Neuronal stem cell (in vitro differentiated cells): ENCODE data around the gene ATP5ME.

ENCODE experiments used
- DNase-seq: peaks from one replicate; pipeline ENCODE4 v3.0.0-alpha.2; 2013; ENCODE audit warnings: low spot score
- H2AFZ ChIP-seq: one replicate; pipeline ENCODE4 v1.6.1; 2013; ENCODE audit warnings: mild to moderate bottlenecking, low read length, inconsistent platforms
- H2AK5ac ChIP-seq: 2 replicates; pipeline ENCODE4 v1.6.1; 2013; ENCODE audit warnings: low read depth, mild to moderate bottlenecking, inconsistent platforms, low read length, moderate library complexity, mixed read lengths
- H2BK120ac ChIP-seq: 2 replicates; pipeline ENCODE4 v1.6.1; 2013; ENCODE audit warnings: low read depth, mild to moderate bottlenecking, inconsistent platforms, low read length, moderate library complexity, mixed read lengths
- H2BK12ac ChIP-seq: one replicate; pipeline ENCODE4 v1.6.1; 2013; ENCODE audit warnings: low read length, inconsistent platforms
- H2BK15ac ChIP-seq: 2 replicates; pipeline ENCODE4 v1.6.1; 2013; ENCODE audit warnings: mild to moderate bottlenecking, low read length, inconsistent platforms, mixed read lengths
- H2BK5ac ChIP-seq: one replicate; pipeline ENCODE4 v1.6.1; 2013; ENCODE audit warnings: inconsistent platforms, mild to moderate bottlenecking, low read length, moderate library complexity
- H3K14ac ChIP-seq: one replicate; pipeline ENCODE4 v1.6.1; 2013; ENCODE audit warnings: low read length, inconsistent platforms
- H3K18ac ChIP-seq: 2 replicates; pipeline ENCODE4 v1.6.1; 2013; ENCODE audit warnings: low read length, inconsistent platforms
- H3K23ac ChIP-seq: 2 replicates; pipeline ENCODE4 v1.6.1; 2013; ENCODE audit warnings: low read depth, mild to moderate bottlenecking, mixed read lengths, low read length, inconsistent platforms; ENCODE audit not compliant: poor library complexity
- H3K27ac ChIP-seq: replicated peaks from 3 replicates; pipeline ENCODE4 v1.5.1; 2013; ENCODE audit warnings: low read length, inconsistent platforms
- H3K27me3 ChIP-seq, 3 experiments: 2 replicates each; pipeline ENCODE4 v1.6.1; 2013; ENCODE audit warnings: low read length in 3 of 3, mild to moderate bottlenecking in 2 of 3, inconsistent platforms in 1 of 3, low read depth in 1 of 3, mixed read lengths in 1 of 3, moderate library complexity in 1 of 3; ENCODE audit not compliant: control insufficient read depth in 3 of 3, insufficient read depth in 3 of 3
- H3K36me3 ChIP-seq, 2 donors: replicated peaks in 1 of 2; 2 replicates each; pipeline ENCODE4 v1.6.1; 2013; ENCODE audit warnings: low read length in 2 of 2; ENCODE audit not compliant: control insufficient read depth in 2 of 2, insufficient read depth in 2 of 2
- H3K4ac ChIP-seq: 2 replicates; pipeline ENCODE4 v1.6.1; 2013; ENCODE audit warnings: inconsistent platforms, mild to moderate bottlenecking, low read length, moderate library complexity
- H3K4me1 ChIP-seq, 2 donors: 1 replicate in 1 of 2; 2 replicates in 1 of 2; pipeline ENCODE4 v1.6.1; 2013; ENCODE audit warnings: low read length in 2 of 2, low read depth in 1 of 2; ENCODE audit not compliant: control insufficient read depth in 2 of 2, insufficient read depth in 1 of 2
- H3K4me2 ChIP-seq: one replicate; pipeline ENCODE4 v1.6.1; 2013; ENCODE audit warnings: mild to moderate bottlenecking, low read length, inconsistent platforms; ENCODE audit not compliant: insufficient read depth, poor library complexity, severe bottlenecking
- H3K4me3 ChIP-seq, 2 donors: 2 replicates each; pipeline ENCODE4 v1.5.1; 2013; ENCODE audit warnings: low read length in 2 of 2, mild to moderate bottlenecking in 2 of 2, inconsistent platforms in 1 of 2, moderate library complexity in 1 of 2
- H3K79me1 ChIP-seq: one replicate; pipeline ENCODE4 v1.6.1; 2013; ENCODE audit warnings: low read depth, mild to moderate bottlenecking, inconsistent platforms, low read length, moderate library complexity
- H3K9ac ChIP-seq: one replicate; pipeline ENCODE4 v1.6.1; 2013; ENCODE audit warnings: mild to moderate bottlenecking, low read depth, low read length, inconsistent platforms; ENCODE audit not compliant: poor library complexity
- H3K9me3 ChIP-seq, 2 donors: replicated peaks in 1 of 2; 2 replicates each; pipeline versions ENCODE3 to v1.6.1; 2013; ENCODE audit warnings: low read length in 2 of 2, mild to moderate bottlenecking in 2 of 2, inconsistent platforms in 1 of 2, low read depth in 1 of 2, mixed read lengths in 1 of 2, moderate library complexity in 1 of 2; ENCODE audit not compliant: control insufficient read depth in 2 of 2, insufficient read depth in 1 of 2
- H4K8ac ChIP-seq: one replicate; pipeline ENCODE4 v1.6.1; 2013; ENCODE audit warnings: low read depth, mild to moderate bottlenecking, inconsistent platforms, low read length, moderate library complexity
- H4K91ac ChIP-seq: one replicate; pipeline ENCODE4 v1.6.1; 2013; ENCODE audit warnings: low read length, low read depth, mild to moderate bottlenecking, inconsistent platforms; ENCODE audit not compliant: poor library complexity
- WGBS, 2 donors: extraction: QIAGEN DNeasy Blood & Tissue Kit; methylation state at CpG; one replicate each; pipeline ENCODE4 v1.1.7; 2013; ENCODE audit warnings: missing lambda C conversion rate in 2 of 2, mixed read lengths in 1 of 2; ENCODE audit not compliant: insufficient read length in 2 of 2, insufficient replicate concordance in 1 of 2; ENCODE audit errors: extremely low coverage in 2 of 2; 5-methylcytosine and 5-hydroxymethylcytosine counted together

The ATP5ME gene

DNA sequence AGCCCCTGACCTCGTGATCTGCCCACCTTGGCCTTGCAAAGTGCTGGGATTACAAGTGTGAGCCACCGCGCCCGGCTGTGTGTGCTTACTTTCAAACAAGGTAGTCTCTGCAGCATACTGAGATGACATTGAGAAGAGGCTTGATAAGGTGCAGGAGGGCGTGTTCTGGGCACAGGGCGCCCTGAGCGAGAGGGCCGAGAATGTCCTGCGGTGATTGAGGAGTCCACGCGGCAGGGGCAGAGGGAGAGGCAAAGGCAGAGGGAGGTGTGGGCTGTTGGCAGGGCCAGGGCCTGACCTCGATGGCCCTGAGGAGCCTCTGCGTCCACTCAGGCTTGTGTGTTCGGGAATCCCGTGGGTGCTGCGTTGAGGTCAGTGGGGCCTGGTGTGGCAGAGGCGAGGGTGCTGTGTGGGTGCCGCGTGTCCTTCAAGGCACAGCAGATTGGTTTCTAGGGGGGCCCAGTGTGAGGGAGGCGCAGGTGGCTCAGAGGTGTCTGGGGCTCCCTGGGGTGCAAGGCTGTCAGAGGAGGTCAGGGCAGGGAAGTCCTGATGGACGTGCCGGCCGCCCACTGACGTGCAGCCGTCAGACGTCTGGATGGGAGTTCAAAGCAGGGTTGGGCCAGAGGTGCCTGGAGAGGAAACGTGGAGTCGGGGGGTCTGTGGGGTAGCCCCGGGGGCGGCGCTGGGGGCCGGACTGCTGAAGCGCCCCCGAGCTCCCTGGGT is 43.7 kb upstream of the ATP5ME start:
- no peak overlapping the region for H2AK5ac ChIP-seq
- H3K4me2 ChIP-seq, result no peak overlapping the region
- no peak overlapping the region for H4K91ac ChIP-seq
- no peak overlapping the region for H2BK12ac ChIP-seq
- peaks cover 58% of the 10 kb centered on the region for H3K79me1 ChIP-seq
- H4K8ac ChIP-seq, result no peak overlapping the region
- no peak overlapping the region for H3K14ac ChIP-seq
- H3K4ac ChIP-seq, result no peak overlapping the region
- H2BK15ac ChIP-seq, result no peak overlapping the region
- H3K27ac ChIP-seq, result no peak overlapping the region
- no peak for DNase-seq
- peak overlapping the region; percentile 65 for H3K23ac ChIP-seq
- peak overlapping the region; percentile 24 for H3K9ac ChIP-seq
- no peak overlapping the region for H3K4me3 ChIP-seq
- no peaks in the 10 kb centered on the region for H3K4me1 ChIP-seq
- no CpG with 5 or more reads among the region's 34 CpGs for WGBS, 2 donors
- H3K18ac ChIP-seq, result no peak overlapping the region
- H2BK5ac ChIP-seq, result peak overlapping the region; percentile 39
- H3K9me3 ChIP-seq, result peaks cover 5 to 6% of the 10 kb centered on the region in 2 donors
- peaks cover 17 to 55% of the 10 kb centered on the region in 2 donors for H3K36me3 ChIP-seq
- no peak overlapping the region for H2AFZ ChIP-seq
- no peak overlapping the region for H2BK120ac ChIP-seq
- no peaks in the 10 kb centered on the region for H3K27me3 ChIP-seq

- no peak overlapping the region for H2BK12ac ChIP-seq
- H3K79me1 ChIP-seq, result peaks cover 40% of the 10 kb centered on the region
- H2BK120ac ChIP-seq, result no peak overlapping the region
- no peak overlapping the region for H3K4me2 ChIP-seq
- no peak overlapping the region for H3K4ac ChIP-seq
- H2BK15ac ChIP-seq, result no peak overlapping the region
- H3K23ac ChIP-seq, result peak overlapping the region; percentile 73
- H3K9me3 ChIP-seq, result peaks cover 6 to 20% of the 10 kb centered on the region in 2 donors
- H2BK5ac ChIP-seq, result no peak overlapping the region
- H3K14ac ChIP-seq, result no peak overlapping the region
- H3K36me3 ChIP-seq, result peaks cover 14 to 47% of the 10 kb centered on the region in 2 donors
- no peak for DNase-seq
- H3K4me1 ChIP-seq, result no peaks in the 10 kb centered on the region
- H3K4me3 ChIP-seq, result no peak overlapping the region
- H4K91ac ChIP-seq, result no peak overlapping the region
- H3K9ac ChIP-seq, result no peak overlapping the region
- no CpG with 5 or more reads among the region's 18 CpGs for WGBS, 2 donors
- no peak overlapping the region for H3K27ac ChIP-seq
- H3K18ac ChIP-seq, result peak overlapping the region; percentile 11
- no peaks in the 10 kb centered on the region for H3K27me3 ChIP-seq
- H2AK5ac ChIP-seq, result no peak overlapping the region
- peak overlapping the region; percentile 43 for H4K8ac ChIP-seq
- H2AFZ ChIP-seq, result no peak overlapping the region
Observed at GRCh38 chr4:714087-714486, 40.0 kb upstream of the ATP5ME start.

DNA sequence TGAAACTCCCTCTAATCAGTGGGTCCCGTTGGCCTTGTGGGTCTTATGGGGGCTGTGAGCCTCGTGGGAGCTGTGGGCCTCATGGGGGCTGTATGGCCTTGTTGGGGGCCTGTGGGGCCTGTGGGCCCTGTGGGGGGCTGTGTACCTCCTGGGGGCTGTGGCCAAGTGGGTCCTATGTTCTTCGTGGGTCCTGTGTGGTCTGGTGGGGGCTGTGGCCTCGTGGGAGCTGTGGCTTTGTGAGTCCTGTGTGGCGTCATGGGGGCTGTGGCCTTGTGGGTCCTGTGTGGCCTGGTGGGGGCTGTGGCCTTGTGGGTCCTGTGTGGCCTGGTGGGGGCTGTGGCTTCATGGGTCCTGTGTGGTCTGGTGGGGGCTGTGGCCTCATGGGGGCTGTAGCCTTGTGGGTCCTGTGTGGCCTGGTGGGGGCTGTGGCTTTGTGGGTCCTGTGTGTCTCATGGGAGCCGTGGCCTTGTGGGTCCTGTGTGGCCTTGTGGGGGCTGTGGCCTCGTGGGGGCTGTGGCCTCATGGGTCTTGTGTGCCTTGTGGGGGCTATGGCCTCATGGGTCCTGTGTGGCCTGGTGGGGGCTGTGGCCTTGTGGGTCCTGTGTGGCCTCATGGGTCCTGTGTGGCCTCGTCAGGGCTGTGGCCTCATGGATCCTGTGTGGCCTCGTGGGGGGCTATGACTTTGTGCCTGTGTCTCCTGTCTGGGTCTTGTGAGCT is 39.0 kb upstream of the ATP5ME start:
- H4K91ac ChIP-seq, result no peak overlapping the region
- peaks cover 0 to under 1% of the 10 kb centered on the region in 2 donors for H3K4me1 ChIP-seq
- H4K8ac ChIP-seq, result no peak overlapping the region
- no peak overlapping the region for H3K4me2 ChIP-seq
- no peak overlapping the region for H3K4me3 ChIP-seq
- H2AK5ac ChIP-seq, result peak overlapping the region; percentile 34
- no CpG with 5 or more reads among the region's 9 CpGs for WGBS, 2 donors
- peaks cover 6 to 29% of the 10 kb centered on the region in 2 donors for H3K9me3 ChIP-seq
- H2AFZ ChIP-seq, result no peak overlapping the region
- H3K4ac ChIP-seq, result no peak overlapping the region
- no peak overlapping the region for H2BK15ac ChIP-seq
- no peak for DNase-seq
- H3K23ac ChIP-seq, result peak overlapping the region; percentile 48
- no peak overlapping the region for H3K9ac ChIP-seq
- H3K36me3 ChIP-seq, result peaks cover 16 to 56% of the 10 kb centered on the region in 2 donors
- no peak overlapping the region for H2BK120ac ChIP-seq
- H2BK12ac ChIP-seq, result no peak overlapping the region
- no peak overlapping the region for H3K14ac ChIP-seq
- no peak overlapping the region for H2BK5ac ChIP-seq
- H3K18ac ChIP-seq, result no peak overlapping the region
- H3K27me3 ChIP-seq, result no peaks in the 10 kb centered on the region
- no peak overlapping the region for H3K27ac ChIP-seq
- H3K79me1 ChIP-seq, result peaks cover 40% of the 10 kb centered on the region

GRCh38 chr4:712093-712492 is 38.0 kb upstream of the ATP5ME start:
- no CpG with 5 or more reads among the region's 3 CpGs for WGBS, 2 donors
- Histone ChIP-seq H2BK120ac (no peak overlapping the region), H3K27me3 (no peaks in the 10 kb centered on the region), H3K27ac (no peak overlapping the region), H2BK5ac (no peak overlapping the region), H3K4me2 (no peak overlapping the region), H3K9me3 (peaks cover 6 to 31% of the 10 kb centered on the region in 2 donors), H4K8ac (no peak overlapping the region), H3K4ac (no peak overlapping the region), H3K18ac (no peak overlapping the region), H4K91ac (no peak overlapping the region), H2AFZ (no peak overlapping the region), H3K36me3 (peaks cover 16 to 56% of the 10 kb centered on the region in 2 donors), H3K79me1 (peaks cover 36% of the 10 kb centered on the region), H3K23ac (no peak overlapping the region), H2BK12ac (no peak overlapping the region), H2AK5ac (no peak overlapping the region), H2BK15ac (no peak overlapping the region), H3K4me3 (no peak overlapping the region), H3K14ac (no peak overlapping the region), H3K9ac (no peak overlapping the region), H3K4me1 (peaks cover 2 to 4% of the 10 kb centered on the region in 2 donors)
- no peak for DNase-seq
